MM.1S (cell line): ENCODE data around the gene MAS1L.

Experiments used
- DNase-seq: peaks from one replicate; pipeline ENCODE4 v3.0.0-alpha.2; 2015
- H2AFZ ChIP-seq: fragments of 300-600 bp; sonication (generic); 2 replicates; pipeline ENCODE4 v1.6.0; 2016; ENCODE audit warnings: antibody characterized with exemption, low read length
- H3F3A ChIP-seq: fragments of 300-600 bp; sonication (generic); 2 replicates; pipeline ENCODE4 v1.6.1; 2016; ENCODE audit warnings: mild to moderate bottlenecking, antibody characterized with exemption, low read length, moderate library complexity, mixed read lengths; ENCODE audit not compliant: insufficient read depth
- H3K27ac ChIP-seq: fragments of 300-600 bp; sonication (generic); 2 replicates; pipeline ENCODE4 v1.5.1; 2016; ENCODE audit warnings: mild to moderate bottlenecking, low read length
- H3K27me3 ChIP-seq: fragments of 300-600 bp; sonication (generic); replicated peaks from 2 replicates; pipeline ENCODE4 v1.6.0; 2016; ENCODE audit warnings: low read length; ENCODE audit not compliant: insufficient read depth
- H3K36me3 ChIP-seq: fragments of 300-600 bp; sonication (generic); replicated peaks from 2 replicates; pipeline ENCODE4 v1.6.1; 2016; ENCODE audit warnings: mild to moderate bottlenecking, low read length, mixed read lengths; ENCODE audit not compliant: insufficient read depth
- H3K4me1 ChIP-seq: fragments of 300-600 bp; sonication (generic); 2 replicates; pipeline ENCODE4 v1.6.1; 2016; ENCODE audit warnings: low read length, mixed read lengths
- H3K4me2 ChIP-seq: fragments of 300-600 bp; sonication (generic); 2 replicates; pipeline ENCODE4 v1.6.0; 2016; ENCODE audit warnings: low read depth, low read length
- H3K4me3 ChIP-seq: fragments of 300-600 bp; sonication (generic); 2 replicates; pipeline ENCODE4 v1.5.1; 2016; ENCODE audit warnings: low read length, mixed read lengths
- H3K79me2 ChIP-seq: fragments of 300-600 bp; sonication (generic); 2 replicates; pipeline ENCODE4 v1.6.1; 2016; ENCODE audit warnings: mixed run types, low read length, mixed read lengths
- H3K9ac ChIP-seq: fragments of 300-600 bp; sonication (generic); 2 replicates; pipeline ENCODE4 v1.6.1; 2016; ENCODE audit warnings: low read length, mixed read lengths
- H3K9me2 ChIP-seq: fragments of 300-600 bp; sonication (generic); replicated peaks from 2 replicates; pipeline ENCODE4 v1.6.1; 2016; ENCODE audit warnings: mild to moderate bottlenecking, low read length, mixed read lengths; ENCODE audit not compliant: insufficient read depth
- H3K9me3 ChIP-seq: fragments of 300-600 bp; sonication (generic); replicated peaks from 2 replicates; pipeline ENCODE4 v1.6.1; 2016; ENCODE audit warnings: mild to moderate bottlenecking, low read length, mixed read lengths; ENCODE audit not compliant: insufficient read depth
- H4K20me1 ChIP-seq: fragments of 300-600 bp; sonication (generic); 2 replicates; pipeline ENCODE4 v1.6.1; 2016; ENCODE audit warnings: mild to moderate bottlenecking, low read length, moderate library complexity, mixed read lengths; ENCODE audit not compliant: insufficient read depth
- EZH2 ChIP-seq: fragments of 300-600 bp; sonication (generic); optimal IDR thresholded peaks from 2 replicates; pipeline ENCODE3; 2017; ENCODE audit warnings: low read depth, mild to moderate bottlenecking, antibody characterized with exemption, low read length, mixed read lengths
- EZH2phosphoT487 ChIP-seq: fragments of 300-600 bp; sonication (generic); IDR thresholded peaks from 2 replicates; pipeline ENCODE4 v1.6.1; 2018; ENCODE audit warnings: antibody characterized with exemption, low read length
- TF ChIP-seq, protein P1 (sequence below): fragments of 300-600 bp; sonication (generic); IDR thresholded peaks from 2 replicates; pipeline ENCODE4 v1.5.1; 2016; ENCODE audit warnings: antibody characterized with exemption, low read length, mixed read lengths

The MAS1L gene

DNA sequence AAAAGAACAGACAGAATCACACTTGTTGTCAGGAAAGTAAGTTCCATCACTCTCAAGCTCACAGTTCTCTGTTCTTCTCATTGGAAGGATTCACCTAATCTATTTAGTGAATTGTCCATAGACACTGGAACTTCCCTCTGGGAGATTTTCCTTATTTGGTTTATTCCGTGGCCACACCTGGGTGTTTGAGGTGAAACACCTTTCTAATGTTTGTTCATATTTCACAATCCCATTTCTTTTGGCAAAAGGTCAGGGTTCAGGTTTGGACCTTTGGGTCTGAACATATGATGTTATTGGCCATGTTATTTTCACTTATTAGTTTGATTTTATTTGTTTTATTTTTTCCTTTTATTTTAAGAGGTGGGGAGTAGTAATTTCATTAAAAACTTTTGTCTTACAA is 4.0 kb downstream of the MAS1L start:
- H2AFZ ChIP-seq: no peak overlapping the region
- no peak overlapping the region for H3K4me2 ChIP-seq
- H3K9ac ChIP-seq: no peak overlapping the region
- H4K20me1 ChIP-seq: no peaks in the 10 kb centered on the region
- no peaks in the 10 kb centered on the region for H3K9me2 ChIP-seq
- H3K9me3 ChIP-seq: no peaks in the 10 kb centered on the region
- H3F3A ChIP-seq: no peaks in the 10 kb centered on the region
- no peak overlapping the region for H3K27ac ChIP-seq
- H3K4me1 ChIP-seq: no peaks in the 10 kb centered on the region
- H3K4me3 ChIP-seq: no peak overlapping the region
- H3K27me3 ChIP-seq: no peaks in the 10 kb centered on the region
- DNase-seq: no peak
- H3K79me2 ChIP-seq: no peaks in the 10 kb centered on the region
- TF ChIP-seq EZH2: no peak
- no peak for TF ChIP-seq EZH2phosphoT487
- TF ChIP-seq, protein P1, sequence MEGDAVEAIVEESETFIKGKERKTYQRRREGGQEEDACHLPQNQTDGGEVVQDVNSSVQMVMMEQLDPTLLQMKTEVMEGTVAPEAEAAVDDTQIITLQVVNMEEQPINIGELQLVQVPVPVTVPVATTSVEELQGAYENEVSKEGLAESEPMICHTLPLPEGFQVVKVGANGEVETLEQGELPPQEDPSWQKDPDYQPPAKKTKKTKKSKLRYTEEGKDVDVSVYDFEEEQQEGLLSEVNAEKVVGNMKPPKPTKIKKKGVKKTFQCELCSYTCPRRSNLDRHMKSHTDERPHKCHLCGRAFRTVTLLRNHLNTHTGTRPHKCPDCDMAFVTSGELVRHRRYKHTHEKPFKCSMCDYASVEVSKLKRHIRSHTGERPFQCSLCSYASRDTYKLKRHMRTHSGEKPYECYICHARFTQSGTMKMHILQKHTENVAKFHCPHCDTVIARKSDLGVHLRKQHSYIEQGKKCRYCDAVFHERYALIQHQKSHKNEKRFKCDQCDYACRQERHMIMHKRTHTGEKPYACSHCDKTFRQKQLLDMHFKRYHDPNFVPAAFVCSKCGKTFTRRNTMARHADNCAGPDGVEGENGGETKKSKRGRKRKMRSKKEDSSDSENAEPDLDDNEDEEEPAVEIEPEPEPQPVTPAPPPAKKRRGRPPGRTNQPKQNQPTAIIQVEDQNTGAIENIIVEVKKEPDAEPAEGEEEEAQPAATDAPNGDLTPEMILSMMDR: no peak
- H3K36me3 ChIP-seq: no peaks in the 10 kb centered on the region

DNA sequence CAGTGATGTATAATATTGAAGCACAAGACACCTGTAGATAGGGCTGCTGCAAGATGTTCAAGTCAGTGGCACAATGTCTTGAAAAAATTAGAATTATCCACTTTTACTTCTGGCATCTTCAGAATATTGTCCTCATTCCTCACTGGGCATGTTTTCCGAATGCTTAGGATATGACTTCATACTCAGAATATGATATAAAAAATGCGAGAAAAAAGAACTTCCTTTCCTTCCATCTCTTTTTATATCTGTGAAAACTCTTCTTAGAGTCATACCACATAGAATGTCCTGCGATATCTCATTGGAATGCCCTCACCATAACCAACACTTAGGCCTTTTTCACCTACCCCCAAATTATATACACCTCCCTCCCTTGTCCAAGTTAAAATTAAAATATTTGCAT is 4.6 kb downstream of the MAS1L start:
- no peak overlapping the region for H3K9ac ChIP-seq
- no peak overlapping the region for H3K4me2 ChIP-seq
- no peak overlapping the region for H3K27ac ChIP-seq
- H3K4me3 ChIP-seq: no peak overlapping the region
- H3K36me3 ChIP-seq: no peaks in the 10 kb centered on the region
- no peaks in the 10 kb centered on the region for H3K9me3 ChIP-seq
- H3K79me2 ChIP-seq: no peaks in the 10 kb centered on the region
- no peaks in the 10 kb centered on the region for H4K20me1 ChIP-seq
- H3K27me3 ChIP-seq: no peaks in the 10 kb centered on the region
- no peaks in the 10 kb centered on the region for H3K9me2 ChIP-seq
- TF ChIP-seq, protein P1: no peak
- no peak for TF ChIP-seq EZH2
- TF ChIP-seq EZH2phosphoT487: no peak
- no peaks in the 10 kb centered on the region for H3K4me1 ChIP-seq
- H2AFZ ChIP-seq: no peak overlapping the region
- DNase-seq: no peak
- H3F3A ChIP-seq: no peaks in the 10 kb centered on the region

DNA sequence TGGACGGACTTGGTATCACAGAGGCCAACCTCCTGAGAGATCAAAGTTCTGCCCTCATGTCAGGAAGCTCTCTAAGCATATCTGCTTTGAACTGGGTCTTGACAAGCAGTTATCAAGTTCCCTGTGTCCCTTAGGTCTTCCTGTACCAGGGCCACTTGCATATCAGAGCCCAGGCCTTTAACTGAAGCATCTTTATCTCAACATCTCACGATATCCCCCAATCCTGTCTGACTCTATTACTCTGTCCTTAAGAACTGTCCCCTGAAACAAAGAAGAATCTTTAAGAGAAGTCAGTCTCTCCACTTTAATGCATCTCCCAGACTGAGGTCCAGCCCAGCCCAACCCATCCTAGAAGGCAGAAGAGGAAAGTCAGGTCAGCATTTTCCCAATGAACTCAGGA is 8.2 kb downstream of the MAS1L start:
- H3K27ac ChIP-seq: no peak overlapping the region

More for the DNA sequence above, 8.2 kb downstream of the MAS1L start:
- Histone ChIP-seq H3K9me2 (no peaks in the 10 kb centered on the region), H3K9me3 (no peaks in the 10 kb centered on the region), H3K4me2 (no peak overlapping the region), H3K4me1 (no peaks in the 10 kb centered on the region), H2AFZ (no peak overlapping the region), H3K36me3 (no peaks in the 10 kb centered on the region), H3K4me3 (no peak overlapping the region), H3K79me2 (no peaks in the 10 kb centered on the region), H3F3A (no peaks in the 10 kb centered on the region), H4K20me1 (no peaks in the 10 kb centered on the region), H3K9ac (no peak overlapping the region), H3K27me3 (no peaks in the 10 kb centered on the region)
- no peak for DNase-seq
- TF ChIP-seq EZH2phosphoT487: no peak
- no peak for TF ChIP-seq EZH2
- TF ChIP-seq, protein P1: no peak
